Mucosa of descending colon (tissue), 3 donors: ENCODE data around the gene NELFB. TPM values are rescaled to one million over a fixed set of nuclear protein-coding genes. Genes with fewer than 3 reads are reported as not detected.

Experiments
- ATAC-seq: fragments of 200-7000 bp; cut with Tn5 transposase; one replicate; pipeline ENCODE4 v1.9.1; 2020; ENCODE audit warnings: mild to moderate bottlenecking, moderate library complexity
- DNase-seq, 3 donors: peaks; one replicate each; pipeline ENCODE4 v3.0.0-alpha.2; 2020
- H3K36me3 ChIP-seq: fragments of 200-600 bp; one replicate; pipeline ENCODE4 v1.8.0; 2021; ENCODE audit warnings: low read depth, mild to moderate bottlenecking
- H3K4me1 ChIP-seq: fragments of 200-600 bp; one replicate; pipeline ENCODE4 v1.8.0; 2021; ENCODE audit warnings: low read depth, mild to moderate bottlenecking
- H3K4me3 ChIP-seq: fragments of 200-600 bp; one replicate; pipeline ENCODE4 v1.8.0; 2021; ENCODE audit warnings: mild to moderate bottlenecking
- H3K9me3 ChIP-seq: fragments of 200-600 bp; one replicate; pipeline ENCODE4 v1.8.0; 2021; ENCODE audit warnings: mild to moderate bottlenecking
- intact Hi-C, 2 donors: fragments of 100-400 bp; cut with DNase I in 1 of 2; cut with micrococcal nuclease in 1 of 2; formaldehyde crosslinking; loops; one replicate each; pipeline versions ENCODE4 v1.11.0 to v1.11.1; 2022; cut with DNase I, micrococcal nuclease
- total RNA-seq, 3 donors: library from RNA; stranded (reverse); fragmentation: NEBNext Ultra II Directional in 2 of 3; extraction: Animal tissue kit (Norgen Biotek cat#: 25700) in 2 of 3; gene quantifications; one replicate each; pipeline versions ENCODE4 v1.2.1 to v1.2.4, GENCODE V29; 2021 to 2023
- TF ChIP-seq, protein P1 (sequence below): fragments of 200-600 bp; IDR thresholded peaks from one replicate; pipeline ENCODE4 v1.8.0; 2022; ENCODE audit warnings: antibody characterized with exemption, mild to moderate bottlenecking
- donor health status: DM: no; HTN: no; CAD: no; lungs with moderate emphysema.
- donor health status: DM: no; HTN: no; CAD: no.
- donor health status: DM: no; HTN: yes; CAD: no.

NELFB gene
- total RNA-seq, 3 donors from 2014 or later = 52.9 to 66.2 (median 60.5) TPM

DNA sequence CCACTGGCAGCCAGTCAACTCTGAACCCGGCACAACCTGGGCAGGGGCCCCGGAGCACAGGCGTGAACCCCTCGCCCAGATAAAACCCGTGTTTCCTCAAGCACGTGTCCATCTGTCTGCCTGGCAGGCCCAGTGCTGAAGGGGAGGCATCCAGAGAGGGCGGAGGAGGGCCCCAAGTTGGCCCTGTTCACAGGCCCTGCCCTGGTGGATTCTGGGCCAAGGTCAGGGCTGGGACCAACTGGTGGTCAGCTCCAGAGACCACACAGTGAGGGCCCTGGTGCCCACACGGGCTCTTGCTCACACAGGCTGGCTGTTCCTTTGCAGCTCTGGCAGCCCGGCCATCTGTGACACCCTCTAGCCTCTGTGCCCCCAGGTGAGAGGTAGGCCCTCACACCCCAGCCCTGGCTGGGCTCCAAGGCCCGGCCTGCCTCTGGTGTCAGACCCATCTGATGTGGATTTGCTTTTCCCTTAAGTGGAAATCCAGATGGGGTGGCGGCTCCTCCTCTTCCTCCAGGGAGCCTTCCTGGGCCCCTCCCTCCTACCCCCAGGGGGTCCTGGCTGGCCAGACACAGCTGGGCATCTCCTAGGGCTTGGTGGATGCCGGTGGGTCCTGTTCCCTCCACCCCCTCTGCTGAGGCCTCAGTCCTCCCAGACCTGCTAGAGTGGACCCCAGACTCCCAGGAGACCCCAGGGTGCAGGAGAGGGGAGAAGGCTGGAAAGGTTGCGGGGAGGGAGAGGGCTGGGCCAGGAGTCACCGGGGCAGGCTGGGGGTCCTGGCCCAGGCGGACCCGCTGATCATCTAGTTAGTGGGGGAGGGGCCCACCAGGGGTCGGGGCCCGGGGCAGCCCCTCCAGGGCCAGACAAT, 4.6 kb upstream of the NELFB start:
- Histone ChIP-seq H3K36me3 (no peaks in the 10 kb centered on the region), H3K4me1 (peaks cover 11% of the 10 kb centered on the region), H3K4me3 (no peak overlapping the region), H3K9me3 (no peaks in the 10 kb centered on the region)
- TF ChIP-seq, protein P1, sequence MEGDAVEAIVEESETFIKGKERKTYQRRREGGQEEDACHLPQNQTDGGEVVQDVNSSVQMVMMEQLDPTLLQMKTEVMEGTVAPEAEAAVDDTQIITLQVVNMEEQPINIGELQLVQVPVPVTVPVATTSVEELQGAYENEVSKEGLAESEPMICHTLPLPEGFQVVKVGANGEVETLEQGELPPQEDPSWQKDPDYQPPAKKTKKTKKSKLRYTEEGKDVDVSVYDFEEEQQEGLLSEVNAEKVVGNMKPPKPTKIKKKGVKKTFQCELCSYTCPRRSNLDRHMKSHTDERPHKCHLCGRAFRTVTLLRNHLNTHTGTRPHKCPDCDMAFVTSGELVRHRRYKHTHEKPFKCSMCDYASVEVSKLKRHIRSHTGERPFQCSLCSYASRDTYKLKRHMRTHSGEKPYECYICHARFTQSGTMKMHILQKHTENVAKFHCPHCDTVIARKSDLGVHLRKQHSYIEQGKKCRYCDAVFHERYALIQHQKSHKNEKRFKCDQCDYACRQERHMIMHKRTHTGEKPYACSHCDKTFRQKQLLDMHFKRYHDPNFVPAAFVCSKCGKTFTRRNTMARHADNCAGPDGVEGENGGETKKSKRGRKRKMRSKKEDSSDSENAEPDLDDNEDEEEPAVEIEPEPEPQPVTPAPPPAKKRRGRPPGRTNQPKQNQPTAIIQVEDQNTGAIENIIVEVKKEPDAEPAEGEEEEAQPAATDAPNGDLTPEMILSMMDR = no peak
- intact Hi-C loops = no loop called here
- DNase-seq (no peak), ATAC-seq (no peak)

DNA sequence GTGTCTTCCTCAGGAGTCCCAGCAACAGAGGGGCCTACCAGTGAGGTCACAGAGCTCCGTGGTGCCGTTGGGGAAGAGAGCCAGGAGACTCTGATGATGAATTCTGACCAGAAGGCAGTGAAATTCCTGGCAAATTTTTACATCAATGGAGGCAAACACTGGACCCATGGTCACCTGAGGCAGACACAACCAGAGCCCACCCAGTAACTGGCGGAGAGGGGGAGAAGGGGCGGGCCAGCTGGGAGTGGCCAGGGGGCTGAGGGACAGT, 4.0 kb upstream of the NELFB start, which contains the start of gene STPG3:
TSS of gene STPG3 (plus strand) at position 93 of the 268 bp plus-strand sequence. CDS start at position 94, 1 bp downstream.
- Histone ChIP-seq H3K36me3 (no peaks in the 10 kb centered on the region), H3K4me3 (no peak within 1 kb of the TSS), H3K9me3 (no peaks in the 10 kb centered on the region), H3K4me1 (peaks cover 14% of the 10 kb centered on the region)
- ATAC-seq (no peak), DNase-seq (no peak)
- intact Hi-C loops = no loop called here
- TF ChIP-seq, protein P1 = no peak

DNA sequence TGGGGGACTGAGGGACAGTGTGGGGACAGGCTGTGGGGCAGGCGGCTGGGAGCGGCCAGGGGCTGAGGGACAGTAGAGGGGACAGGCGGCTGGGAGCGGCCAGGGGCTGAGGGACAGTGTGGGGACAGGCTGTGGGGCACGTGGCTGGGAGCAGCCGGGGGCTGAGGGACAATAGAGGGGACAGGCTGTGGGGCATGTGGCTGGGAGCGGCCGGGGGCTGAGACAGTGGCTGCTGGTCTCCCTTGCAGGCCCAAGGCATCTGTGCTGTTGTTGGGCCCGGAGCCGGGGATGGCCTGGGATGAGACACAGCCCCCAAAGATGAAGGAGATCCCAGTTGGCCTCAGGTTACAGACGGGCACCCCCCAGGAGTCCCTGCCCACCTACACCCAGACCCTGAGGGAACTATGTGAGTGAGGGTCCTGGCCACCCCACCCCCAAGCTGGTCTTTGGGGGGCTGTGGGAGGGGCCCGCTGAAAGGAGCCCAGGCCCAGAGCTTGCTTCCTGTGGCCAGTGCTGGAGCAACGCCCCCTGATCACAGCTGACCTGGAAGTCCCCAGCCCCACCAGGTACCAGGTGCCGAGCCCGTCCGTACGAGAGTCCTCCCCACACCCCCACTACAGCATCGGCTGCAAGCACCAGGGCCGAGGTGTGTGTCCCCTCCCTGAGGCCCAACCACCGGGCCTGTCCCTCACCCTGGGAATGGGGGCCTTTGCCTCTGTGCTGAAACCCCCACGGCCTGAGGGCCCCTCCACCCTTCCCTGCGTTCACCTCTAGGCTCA, 3.4 kb upstream of the NELFB start:
- H3K9me3 ChIP-seq = no peaks in the 10 kb centered on the region
- TF ChIP-seq, protein P1 = no peak
- H3K4me3 ChIP-seq = no peak overlapping the region
- intact Hi-C loops = no loop called here
- H3K4me1 ChIP-seq = peaks cover 19% of the 10 kb centered on the region
- no peaks in the 10 kb centered on the region for H3K36me3 ChIP-seq
- DNase-seq (no peak), ATAC-seq (no peak)

DNA sequence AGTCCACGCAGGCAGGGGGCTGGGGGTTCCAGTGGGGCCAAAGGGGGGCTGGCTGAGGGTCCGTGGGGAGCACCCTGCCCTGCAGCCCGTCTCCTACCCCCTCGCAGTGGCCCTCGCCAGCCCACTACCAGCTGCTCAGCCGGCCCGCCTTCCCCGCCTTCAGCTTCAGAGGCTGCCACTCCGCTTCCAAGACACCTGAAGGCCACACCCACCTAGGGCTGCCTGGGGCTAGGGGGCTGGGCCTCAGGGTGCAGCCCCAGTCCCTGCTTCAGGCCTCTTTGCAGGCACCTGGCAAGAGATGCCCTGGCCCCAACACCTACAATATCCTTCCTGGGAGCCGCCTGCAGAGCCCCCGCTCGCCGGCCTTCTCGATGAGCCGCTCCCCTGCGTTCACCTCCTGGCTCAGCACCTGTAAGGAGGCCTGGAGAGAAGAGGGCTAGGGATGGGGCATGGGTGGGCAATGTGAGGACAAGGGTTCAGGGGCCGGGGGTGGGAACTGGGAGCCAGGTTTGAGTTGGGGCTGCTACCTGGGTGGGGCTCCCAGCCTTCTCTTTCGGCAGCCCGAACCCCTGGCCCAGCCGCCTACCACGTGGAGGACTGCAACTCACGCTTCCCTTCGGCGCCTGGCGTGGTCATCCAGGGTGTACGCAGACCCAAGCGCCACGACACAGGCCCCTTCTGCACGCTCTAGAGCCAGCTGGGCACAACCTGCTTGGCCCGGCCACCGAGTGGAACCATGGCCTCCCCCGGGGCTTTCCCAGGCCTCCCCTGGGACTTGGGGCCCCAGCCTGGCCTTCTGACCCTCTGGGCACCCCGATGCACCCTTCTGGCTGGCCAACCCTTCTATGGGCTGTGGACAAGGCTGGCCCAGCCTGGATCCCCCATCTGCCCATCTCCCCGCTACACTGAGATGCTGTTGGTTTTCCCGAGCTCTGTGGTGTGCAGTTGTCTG, 2.3 kb upstream of the NELFB start:
- ATAC-seq (peak; percentile 34), DNase-seq (peak in 1 of 3 donors; percentile 49)
- H3K4me1 ChIP-seq = peaks cover 21% of the 10 kb centered on the region
- H3K9me3 ChIP-seq = no peaks in the 10 kb centered on the region
- intact Hi-C loops = no loop called here
- no peaks in the 10 kb centered on the region for H3K36me3 ChIP-seq
- no peak overlapping the region for H3K4me3 ChIP-seq
- TF ChIP-seq, protein P1 = no peak
